Measurements from ENCODE around the gene ZNF683.

DNA sequence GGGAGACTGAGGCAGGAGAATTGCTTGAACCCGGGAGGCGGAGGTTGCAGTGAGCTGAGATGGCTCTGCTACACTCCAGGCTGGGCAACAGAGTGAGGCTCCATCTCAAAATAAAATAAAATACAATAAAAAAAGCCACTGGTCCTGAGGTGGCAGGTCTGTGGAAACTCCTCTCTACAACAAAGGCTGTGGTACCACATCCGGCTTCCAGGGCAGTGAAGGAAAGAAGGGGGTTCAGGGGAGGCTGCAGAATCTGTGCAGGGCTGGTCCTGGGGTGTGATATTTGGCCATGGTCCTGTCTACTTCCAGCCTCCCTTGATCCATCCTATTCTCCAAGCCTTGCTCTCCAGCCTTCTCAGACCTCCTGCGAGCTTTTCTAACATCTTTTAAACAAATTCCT lies 731 bp upstream of the ZNF683 start:
- TF ChIP-seq, protein P1, sequence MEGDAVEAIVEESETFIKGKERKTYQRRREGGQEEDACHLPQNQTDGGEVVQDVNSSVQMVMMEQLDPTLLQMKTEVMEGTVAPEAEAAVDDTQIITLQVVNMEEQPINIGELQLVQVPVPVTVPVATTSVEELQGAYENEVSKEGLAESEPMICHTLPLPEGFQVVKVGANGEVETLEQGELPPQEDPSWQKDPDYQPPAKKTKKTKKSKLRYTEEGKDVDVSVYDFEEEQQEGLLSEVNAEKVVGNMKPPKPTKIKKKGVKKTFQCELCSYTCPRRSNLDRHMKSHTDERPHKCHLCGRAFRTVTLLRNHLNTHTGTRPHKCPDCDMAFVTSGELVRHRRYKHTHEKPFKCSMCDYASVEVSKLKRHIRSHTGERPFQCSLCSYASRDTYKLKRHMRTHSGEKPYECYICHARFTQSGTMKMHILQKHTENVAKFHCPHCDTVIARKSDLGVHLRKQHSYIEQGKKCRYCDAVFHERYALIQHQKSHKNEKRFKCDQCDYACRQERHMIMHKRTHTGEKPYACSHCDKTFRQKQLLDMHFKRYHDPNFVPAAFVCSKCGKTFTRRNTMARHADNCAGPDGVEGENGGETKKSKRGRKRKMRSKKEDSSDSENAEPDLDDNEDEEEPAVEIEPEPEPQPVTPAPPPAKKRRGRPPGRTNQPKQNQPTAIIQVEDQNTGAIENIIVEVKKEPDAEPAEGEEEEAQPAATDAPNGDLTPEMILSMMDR (IDR thresholded peaks at IDR 0.05) = no peak
- no peak for TF ChIP-seq POLR2A (IDR thresholded peaks at IDR 0.05)
- TF ChIP-seq EP300 (IDR thresholded peaks at IDR 0.05) = no peak

All from tibial nerve (tissue), 4 donors.